Gastrocnemius medialis (tissue), 4 donors: ENCODE measurements around the gene THEM4.

ENCODE experiments used
- CTCF ChIP-seq, 5 experiments: fragments of 450-650 bp in 3 of 5; fragments of 200-600 bp in 2 of 5; sonication (generic) in 2 of 5; IDR thresholded peaks in 4 of 5; conservative IDR thresholded peaks in 1 of 5; 1 replicate in 4 of 5; 2 replicates in 1 of 5; pipeline ENCODE4 v1.5.1; 2016 to 2019; ENCODE audit warnings: antibody characterized with exemption in 5 of 5, mild to moderate bottlenecking in 3 of 5, moderate library complexity in 3 of 5
- POLR2A ChIP-seq, 2 donors: fragments of 450-650 bp; IDR thresholded peaks; one replicate each; pipeline ENCODE4 v1.6.1; 2017; ENCODE audit warnings: antibody characterized with exemption in 2 of 2, mild to moderate bottlenecking in 2 of 2, moderate library complexity in 2 of 2

- TF ChIP-seq CTCF (IDR thresholded peaks at IDR 0.05 in 4 of 5, conservative IDR thresholded peaks at IDR 0.05 in 1 of 5), result no peak
- no peak for TF ChIP-seq POLR2A (IDR thresholded peaks at IDR 0.05)
Observed at GRCh38 chr1:151920149-151920548, 10.8 kb upstream of the THEM4 start.
